Measurements from ENCODE around the gene BRD9. TPM values are rescaled to one million over a fixed set of nuclear protein-coding genes. Genes with fewer than 3 reads are reported as not detected.

Gene BRD9
- total and polyA plus RNA-seq, 2 of the 13 experiments (the other 11 are each of a cell fraction or from before 2014, with no cell fraction given) = 5.2 to 22.9 TPM

DNA sequence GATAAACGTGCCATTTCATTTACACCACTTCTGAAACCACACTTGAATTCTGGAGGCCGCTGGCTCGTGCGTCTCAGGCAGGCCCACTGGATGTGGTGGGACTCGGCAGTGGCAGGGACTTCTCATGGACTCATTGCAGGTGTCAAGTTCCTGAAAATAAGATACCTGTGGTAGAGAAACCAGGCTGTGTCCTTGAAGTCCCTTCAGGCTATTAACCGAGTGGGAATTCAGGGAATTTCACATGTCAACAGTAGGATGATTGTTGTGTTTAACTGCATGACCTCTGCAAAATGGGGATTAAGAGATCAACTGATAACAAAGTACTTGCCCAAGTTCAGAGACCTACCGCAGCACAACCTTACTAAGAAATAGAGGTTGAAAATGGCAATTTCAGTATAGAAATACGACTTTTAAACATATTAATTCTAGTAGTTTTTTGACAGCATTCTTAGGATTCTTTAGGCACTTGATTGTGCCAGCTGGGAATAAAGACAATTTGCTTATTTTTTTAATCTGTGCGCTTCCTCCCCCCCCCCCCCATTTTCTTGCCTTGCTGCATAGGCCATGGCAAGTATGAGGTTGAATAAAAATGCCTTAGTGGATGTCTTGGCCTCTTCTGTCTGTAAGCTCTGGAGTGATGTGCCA, 26.9 kb upstream of the BRD9 start:
- ATAC-seq = peak; percentile 79
- in situ Hi-C loops (cut with HindIII; ENCODE audit: extremely low pct_ligation_motif_present, low pct_unique_long_range_greater_than_20kb) = no loop called here
- WGBS (ENCODE audit: low lambda C conversion rate) = 9% methylated on average over 9 of the region's 9 CpGs
- TF ChIP-seq PITX1 (CRISPR knock-in tag; IDR thresholded peaks at IDR 0.05) (peak; percentile 99), NR2F6 (IDR thresholded peaks at IDR 0.05) (peak; percentile 96), NR2F6 (CRISPR knock-in tag; IDR thresholded peaks at IDR 0.05) (peak; percentile 98), MBD4 (IDR thresholded peaks at IDR 0.05; ENCODE audit: borderline replicate concordance, low read length) (peak; percentile 61; the same call in 1 of the 2 replicates), ZNF720 (CRISPR knock-in tag; IDR thresholded peaks at IDR 0.05) (no peak), ZNF205 (CRISPR knock-in tag; IDR thresholded peaks at IDR 0.05) (peak; percentile 63; the same call in 1 of the 2 replicates), ZNF281 (CRISPR knock-in tag; IDR thresholded peaks at IDR 0.05; ENCODE audit: borderline replicate concordance) (peak; percentile 46; the same call in 1 of the 2 replicates)
- TF ChIP-seq, protein P1, sequence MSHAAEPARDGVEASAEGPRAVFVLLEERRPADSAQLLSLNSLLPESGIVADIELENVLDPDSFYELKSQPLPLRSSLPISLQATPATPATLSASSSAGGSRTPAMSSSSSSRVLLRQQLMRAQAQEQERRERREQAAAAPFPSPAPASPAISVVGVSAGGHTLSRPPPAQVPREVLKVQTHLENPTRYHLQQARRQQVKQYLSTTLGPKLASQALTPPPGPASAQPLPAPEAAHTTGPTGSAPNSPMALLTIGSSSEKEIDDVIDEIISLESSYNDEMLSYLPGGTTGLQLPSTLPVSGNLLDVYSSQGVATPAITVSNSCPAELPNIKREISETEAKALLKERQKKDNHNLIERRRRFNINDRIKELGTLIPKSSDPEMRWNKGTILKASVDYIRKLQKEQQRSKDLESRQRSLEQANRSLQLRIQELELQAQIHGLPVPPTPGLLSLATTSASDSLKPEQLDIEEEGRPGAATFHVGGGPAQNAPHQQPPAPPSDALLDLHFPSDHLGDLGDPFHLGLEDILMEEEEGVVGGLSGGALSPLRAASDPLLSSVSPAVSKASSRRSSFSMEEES (CRISPR knock-in tag; IDR thresholded peaks at IDR 0.05) = peak; percentile 72
- TF ChIP-seq, protein P2, sequence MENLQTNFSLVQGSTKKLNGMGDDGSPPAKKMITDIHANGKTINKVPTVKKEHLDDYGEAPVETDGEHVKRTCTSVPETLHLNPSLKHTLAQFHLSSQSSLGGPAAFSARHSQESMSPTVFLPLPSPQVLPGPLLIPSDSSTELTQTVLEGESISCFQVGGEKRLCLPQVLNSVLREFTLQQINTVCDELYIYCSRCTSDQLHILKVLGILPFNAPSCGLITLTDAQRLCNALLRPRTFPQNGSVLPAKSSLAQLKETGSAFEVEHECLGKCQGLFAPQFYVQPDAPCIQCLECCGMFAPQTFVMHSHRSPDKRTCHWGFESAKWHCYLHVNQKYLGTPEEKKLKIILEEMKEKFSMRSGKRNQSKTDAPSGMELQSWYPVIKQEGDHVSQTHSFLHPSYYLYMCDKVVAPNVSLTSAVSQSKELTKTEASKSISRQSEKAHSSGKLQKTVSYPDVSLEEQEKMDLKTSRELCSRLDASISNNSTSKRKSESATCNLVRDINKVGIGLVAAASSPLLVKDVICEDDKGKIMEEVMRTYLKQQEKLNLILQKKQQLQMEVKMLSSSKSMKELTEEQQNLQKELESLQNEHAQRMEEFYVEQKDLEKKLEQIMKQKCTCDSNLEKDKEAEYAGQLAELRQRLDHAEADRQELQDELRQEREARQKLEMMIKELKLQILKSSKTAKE (CRISPR knock-in tag; IDR thresholded peaks at IDR 0.05; ENCODE audit: borderline replicate concordance) = peak; percentile 32; the same call in 1 of the 2 replicates
- TF ChIP-seq, protein P3, sequence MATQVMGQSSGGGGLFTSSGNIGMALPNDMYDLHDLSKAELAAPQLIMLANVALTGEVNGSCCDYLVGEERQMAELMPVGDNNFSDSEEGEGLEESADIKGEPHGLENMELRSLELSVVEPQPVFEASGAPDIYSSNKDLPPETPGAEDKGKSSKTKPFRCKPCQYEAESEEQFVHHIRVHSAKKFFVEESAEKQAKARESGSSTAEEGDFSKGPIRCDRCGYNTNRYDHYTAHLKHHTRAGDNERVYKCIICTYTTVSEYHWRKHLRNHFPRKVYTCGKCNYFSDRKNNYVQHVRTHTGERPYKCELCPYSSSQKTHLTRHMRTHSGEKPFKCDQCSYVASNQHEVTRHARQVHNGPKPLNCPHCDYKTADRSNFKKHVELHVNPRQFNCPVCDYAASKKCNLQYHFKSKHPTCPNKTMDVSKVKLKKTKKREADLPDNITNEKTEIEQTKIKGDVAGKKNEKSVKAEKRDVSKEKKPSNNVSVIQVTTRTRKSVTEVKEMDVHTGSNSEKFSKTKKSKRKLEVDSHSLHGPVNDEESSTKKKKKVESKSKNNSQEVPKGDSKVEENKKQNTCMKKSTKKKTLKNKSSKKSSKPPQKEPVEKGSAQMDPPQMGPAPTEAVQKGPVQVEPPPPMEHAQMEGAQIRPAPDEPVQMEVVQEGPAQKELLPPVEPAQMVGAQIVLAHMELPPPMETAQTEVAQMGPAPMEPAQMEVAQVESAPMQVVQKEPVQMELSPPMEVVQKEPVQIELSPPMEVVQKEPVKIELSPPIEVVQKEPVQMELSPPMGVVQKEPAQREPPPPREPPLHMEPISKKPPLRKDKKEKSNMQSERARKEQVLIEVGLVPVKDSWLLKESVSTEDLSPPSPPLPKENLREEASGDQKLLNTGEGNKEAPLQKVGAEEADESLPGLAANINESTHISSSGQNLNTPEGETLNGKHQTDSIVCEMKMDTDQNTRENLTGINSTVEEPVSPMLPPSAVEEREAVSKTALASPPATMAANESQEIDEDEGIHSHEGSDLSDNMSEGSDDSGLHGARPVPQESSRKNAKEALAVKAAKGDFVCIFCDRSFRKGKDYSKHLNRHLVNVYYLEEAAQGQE (IDR thresholded peaks at IDR 0.05; ENCODE audit: borderline replicate concordance in 1 of 2, low read depth in 1 of 2, low read length in 2 of 2) = peak in 1 of 2 experiments; percentile 69; a peak in 1 of 4 replicates

More for the DNA sequence above, 26.9 kb upstream of the BRD9 start:
- Histone ChIP-seq H3K4me3 (replicated peaks in 1 of 3; ENCODE audit: insufficient read depth in 1 of 3, low read depth in 2 of 3, low read length in 3 of 3) (no peak overlapping the region), H3K4me1 (ENCODE audit: insufficient read depth, low read length) (peaks cover 23% of the 10 kb centered on the region), H3K9me3 (ENCODE audit: low read length) (no peaks in the 10 kb centered on the region), H3K9ac (ENCODE audit: insufficient read depth, low read depth, low read length) (no peak overlapping the region), H2AFZ (ENCODE audit: low read length) (no peak overlapping the region), H3K27ac (ENCODE audit: extremely low read length, insufficient read depth, low read length) (peak overlapping the region; percentile 27), H3K79me2 (ENCODE audit: insufficient read depth, low read length) (no peaks in the 10 kb centered on the region), H3K4me2 (ENCODE audit: low read depth, low read length) (peak overlapping the region; percentile 42; the same call in 1 of the 2 replicates), H4K20me1 (ENCODE audit: insufficient read depth, low read length) (0 out of 2 replicates have a peak, but pooled peaks cover 3% of the 10 kb centered on the region), H3K27me3 (ENCODE audit: control insufficient read depth in 1 of 2, insufficient read depth in 2 of 2, low read length in 2 of 2) (no peaks in the 10 kb centered on the region), H3K36me3 (replicated peaks in 1 of 2; ENCODE audit: control insufficient read depth in 1 of 2, insufficient read depth in 2 of 2, low read length in 2 of 2) (peaks cover 5 to 31% of the 10 kb centered on the region in 2 experiments)
- peak; percentile 90 for FAIRE-seq
- BruUV-seq (replicated peaks) = no TSS peak
- ChIA-PET POLR2A (interaction anchor here (0.5 kb wide), 1 partner anchor 187 kb away, joined by 3 read pairs; no protein-coding TSS in a partner anchor), CTCF (ENCODE audit: low intra/inter-chr PET ratio, low total read pairs) (interaction anchor here (0.7 kb wide), 1 partner anchor 92 kb away, joined by 3 read pairs; no protein-coding TSS in a partner anchor)
- peak; percentile 96 for DNase-seq (ENCODE audit: low spot score)
- intact Hi-C loops (cut with micrococcal nuclease; ENCODE audit: unreplicated experiment) = no loop called here

Measured in HepG2 (cell line).